ENCODE results near the gene RRN3.
"Not testable (repeated sequence)": the region's sequence is repeated elsewhere in the genome, so short reads cannot be mapped to it uniquely, and the experiment has no call there.

Gene RRN3

GRCh38 chr16:15027503-15028344 lies 66.3 kb downstream of the RRN3 start:
- not testable (repeated sequence) for DNase-seq (ENCODE audit: low read depth)

- DNase-seq (ENCODE audit: low read depth): not testable (repeated sequence)
These were observed 67.0 kb downstream of the RRN3 start for GRCh38 chr16:15027051-15027450.

- DNase-seq (ENCODE audit: low read depth): not testable (repeated sequence)
These were observed 68.7 kb downstream of the RRN3 start for GRCh38 chr16:15025234-15025951.

GRCh38 chr16:15024858-15025199 lies 69.2 kb downstream of the RRN3 start:
- not testable (repeated sequence) for DNase-seq (ENCODE audit: low read depth)

GRCh38 chr16:15023381-15024077 lies 70.5 kb downstream of the RRN3 start:
- not testable (repeated sequence) for DNase-seq (ENCODE audit: low read depth)

GRCh38 chr16:15022194-15022593 lies 71.9 kb downstream of the RRN3 start:
- DNase-seq (ENCODE audit: low read depth): not testable (repeated sequence)

GRCh38 chr16:15021429-15021828 lies 72.6 kb downstream of the RRN3 start:
- not testable (repeated sequence) for DNase-seq (ENCODE audit: low read depth)

- DNase-seq (ENCODE audit: low read depth): not testable (repeated sequence)
These were observed 77.0 kb downstream of the RRN3 start for GRCh38 chr16:15016951-15017580.

GRCh38 chr16:15016354-15016753 lies 77.7 kb downstream of the RRN3 start:
- not testable (repeated sequence) for DNase-seq (ENCODE audit: low read depth)

- DNase-seq (ENCODE audit: low read depth): not testable (repeated sequence)
These were observed 78.4 kb downstream of the RRN3 start for GRCh38 chr16:15015671-15016070.

GRCh38 chr16:15012941-15013340 lies 81.1 kb downstream of the RRN3 start:
- DNase-seq (ENCODE audit: low read depth): not testable (repeated sequence)

All from HS-27A (cell line).